Activated CD8-positive, alpha-beta T cell treated with anti-CD3 and anti-CD28 coated beads for 36 hours (primary cell): Measurements from ENCODE around the gene TTC39B. TPM values are rescaled to one million over a fixed set of nuclear protein-coding genes. Genes with fewer than 3 reads are reported as not detected.

Experiments
- ATAC-seq: fragments of 200-7000 bp; cut with Tn5 transposase; one replicate; pipeline ENCODE4 v1.10.0; 2021; ENCODE audit warnings: mild to moderate bottlenecking, moderate library complexity
- CTCF ChIA-PET: fragments of 350-600 bp; sonication (Branson Sonifier 250); formaldehyde crosslinking; loops from one replicate; lab custom pipeline; 2021; ENCODE audit warnings: antibody characterized with exemption; lab: Charles Lee
- POLR2A ChIA-PET: fragments of 350-600 bp; sonication (Branson Sonifier 250); formaldehyde crosslinking; loops from one replicate; lab custom pipeline; 2021; ENCODE audit warnings: antibody characterized with exemption; lab: Charles Lee
- DNase-seq: peaks from one replicate; pipeline ENCODE4 v3.0.0-alpha.2; 2020
- H3K27ac Mint-ChIP-seq: one replicate; pipeline ENCODE4 v1.8.0; 2021; ENCODE audit warnings: mild to moderate bottlenecking, mixed read lengths
- H3K27me3 Mint-ChIP-seq: one replicate; pipeline ENCODE4 v1.8.0; 2021; ENCODE audit warnings: mixed read lengths
- H3K36me3 Mint-ChIP-seq: one replicate; pipeline ENCODE4 v1.8.0; 2021; ENCODE audit warnings: low read depth, mixed read lengths
- H3K4me1 Mint-ChIP-seq: one replicate; pipeline ENCODE4 v1.8.0; 2021; ENCODE audit warnings: low read depth, mixed read lengths
- H3K4me3 Mint-ChIP-seq: one replicate; pipeline ENCODE4 v1.8.0; 2021; ENCODE audit warnings: mild to moderate bottlenecking, moderate library complexity, mixed read lengths
- H3K9me3 Mint-ChIP-seq: one replicate; pipeline ENCODE4 v1.8.0; 2021; ENCODE audit warnings: mixed read lengths
- intact Hi-C: fragments of 100-400 bp; cut with micrococcal nuclease; formaldehyde crosslinking; loops from one replicate; pipeline ENCODE4 v1.10.0; 2022
- total RNA-seq, 2 experiments: library from RNA; stranded (reverse); gene quantifications; one replicate each; pipeline ENCODE4 v1.2.3, GENCODE V29; 2021
- TF ChIP-seq, protein P1 (sequence below): fragments of 200-600 bp; IDR thresholded peaks from one replicate; pipeline ENCODE4 v1.8.0; 2022; ENCODE audit warnings: antibody characterized with exemption, mild to moderate bottlenecking

The TTC39B gene
- total RNA-seq, 2 experiments from 2014 or later = 17.8 to 18.5 TPM

DNA sequence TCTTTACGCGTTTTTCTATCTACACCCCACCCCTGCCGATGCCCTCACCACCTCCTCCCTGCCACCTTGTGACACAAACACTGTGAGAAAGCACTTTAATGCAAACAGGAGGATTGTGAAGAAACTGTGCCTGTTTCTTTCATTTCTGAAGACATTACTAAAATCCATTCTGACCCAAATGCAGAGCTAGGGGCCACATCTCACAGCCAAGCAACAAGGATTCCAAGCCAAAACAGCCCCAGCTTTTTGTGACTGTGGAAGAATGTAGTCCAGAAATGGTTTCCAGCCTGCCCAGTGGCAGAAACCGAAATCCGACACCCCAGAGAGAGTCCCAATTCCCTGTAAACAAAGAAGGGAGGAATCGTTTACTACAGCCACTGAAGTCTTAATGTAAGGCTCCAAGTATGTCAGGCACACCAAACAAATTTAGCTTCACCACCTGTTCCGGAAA, 190.9 kb downstream of the TTC39B start:
- no peaks in the 10 kb centered on the region for H3K27me3 Mint-ChIP-seq
- H3K9me3 Mint-ChIP-seq = no peaks in the 10 kb centered on the region
- H3K27ac Mint-ChIP-seq = no peak overlapping the region
- TF ChIP-seq, protein P1, sequence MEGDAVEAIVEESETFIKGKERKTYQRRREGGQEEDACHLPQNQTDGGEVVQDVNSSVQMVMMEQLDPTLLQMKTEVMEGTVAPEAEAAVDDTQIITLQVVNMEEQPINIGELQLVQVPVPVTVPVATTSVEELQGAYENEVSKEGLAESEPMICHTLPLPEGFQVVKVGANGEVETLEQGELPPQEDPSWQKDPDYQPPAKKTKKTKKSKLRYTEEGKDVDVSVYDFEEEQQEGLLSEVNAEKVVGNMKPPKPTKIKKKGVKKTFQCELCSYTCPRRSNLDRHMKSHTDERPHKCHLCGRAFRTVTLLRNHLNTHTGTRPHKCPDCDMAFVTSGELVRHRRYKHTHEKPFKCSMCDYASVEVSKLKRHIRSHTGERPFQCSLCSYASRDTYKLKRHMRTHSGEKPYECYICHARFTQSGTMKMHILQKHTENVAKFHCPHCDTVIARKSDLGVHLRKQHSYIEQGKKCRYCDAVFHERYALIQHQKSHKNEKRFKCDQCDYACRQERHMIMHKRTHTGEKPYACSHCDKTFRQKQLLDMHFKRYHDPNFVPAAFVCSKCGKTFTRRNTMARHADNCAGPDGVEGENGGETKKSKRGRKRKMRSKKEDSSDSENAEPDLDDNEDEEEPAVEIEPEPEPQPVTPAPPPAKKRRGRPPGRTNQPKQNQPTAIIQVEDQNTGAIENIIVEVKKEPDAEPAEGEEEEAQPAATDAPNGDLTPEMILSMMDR = no peak
- ATAC-seq (no peak), DNase-seq (no peak)
- H3K36me3 Mint-ChIP-seq = no peaks in the 10 kb centered on the region
- CTCF ChIA-PET = interaction anchor here (1.0 to 1.4 kb wide), 2 partner anchors 19 to 27 kb away, joined by 4 to 5 read pairs; no protein-coding TSS in a partner anchor
- peaks cover under 1% of the 10 kb centered on the region for H3K4me1 Mint-ChIP-seq
- H3K4me3 Mint-ChIP-seq = no peak overlapping the region
- intact Hi-C loops = no loop called here
- POLR2A ChIA-PET = interaction anchor here (0.6 kb wide), 1 partner anchor 421 kb away, joined by 3 read pairs; no protein-coding TSS in a partner anchor

DNA sequence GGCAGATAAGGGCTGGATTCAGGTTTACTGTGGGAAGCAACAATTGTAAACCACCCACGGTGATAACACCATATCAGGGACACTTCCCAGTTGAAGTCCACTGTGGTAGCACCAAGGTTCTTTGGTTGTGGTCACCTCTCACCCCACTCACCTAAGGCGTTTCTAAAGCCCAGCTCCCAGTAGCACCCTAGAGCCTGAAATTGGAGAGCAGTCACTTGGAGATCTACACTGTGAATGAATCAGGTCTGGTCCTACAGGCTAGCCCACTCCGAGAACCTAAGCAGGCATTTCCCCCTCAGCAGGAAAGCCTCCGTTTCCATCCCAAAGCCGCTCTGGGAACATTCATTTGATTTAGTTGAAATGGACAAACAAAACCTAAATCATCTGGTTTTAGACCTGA, 191.3 kb downstream of the TTC39B start:
- no peak for DNase-seq
- Mint-ChIP-seq H3K9me3 (no peaks in the 10 kb centered on the region), H3K36me3 (no peaks in the 10 kb centered on the region), H3K27me3 (no peaks in the 10 kb centered on the region), H3K4me1 (no peaks in the 10 kb centered on the region), H3K27ac (no peak overlapping the region), H3K4me3 (no peak overlapping the region)
- CTCF ChIA-PET = interaction anchor here (1.0 to 1.4 kb wide), 2 partner anchors 19 to 28 kb away, joined by 4 to 5 read pairs; no protein-coding TSS in a partner anchor
- ATAC-seq = no peak
- intact Hi-C loops = no loop called here
- TF ChIP-seq, protein P1 = no peak
- POLR2A ChIA-PET = no interaction called here

DNA sequence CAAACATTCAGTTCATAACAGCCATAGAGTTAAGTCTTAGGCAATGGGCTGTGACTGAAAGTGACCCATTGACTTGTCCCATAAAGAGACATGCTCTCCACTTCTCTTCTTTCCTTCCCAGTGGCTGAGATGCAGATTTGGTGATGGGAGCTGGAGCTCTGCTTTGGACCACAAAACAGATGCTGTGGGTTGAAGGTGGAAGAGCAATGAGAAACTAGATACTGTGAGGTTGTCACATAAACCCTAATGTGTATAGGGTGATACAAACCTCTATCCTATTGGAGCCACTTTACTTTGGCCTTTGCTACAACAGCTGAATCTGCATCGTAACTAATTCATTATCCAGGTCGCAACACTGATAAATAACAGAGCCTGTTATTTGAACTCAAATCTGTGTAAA, 192.0 kb downstream of the TTC39B start:
- ChIA-PET CTCF (interaction anchor here (1.0 to 2.3 kb wide), 5 partner anchors 10 to 29 kb away, joined by 3 to 10 read pairs (median 4); no protein-coding TSS in a partner anchor), POLR2A (no interaction called here)
- intact Hi-C loops = no loop called here
- no peak overlapping the region for H3K4me3 Mint-ChIP-seq
- no peaks in the 10 kb centered on the region for H3K36me3 Mint-ChIP-seq
- no peaks in the 10 kb centered on the region for H3K27me3 Mint-ChIP-seq
- H3K9me3 Mint-ChIP-seq = no peaks in the 10 kb centered on the region
- TF ChIP-seq, protein P1 = no peak
- no peak overlapping the region for H3K27ac Mint-ChIP-seq
- no peak for ATAC-seq
- no peaks in the 10 kb centered on the region for H3K4me1 Mint-ChIP-seq
- no peak for DNase-seq

Other genes starting within 250 kb of the TTC39B start
- 10 to 100 TPM; 30.3 to 32.1 TPM for gene SNAPC3, start 115.7 kb upstream of the TTC39B start, total RNA-seq
- 100 to 1,000 TPM; 123 to 132 TPM for gene PSIP1, start 203.8 kb upstream of the TTC39B start, total RNA-seq
- gene CCDC171, start 245.8 kb upstream of the TTC39B start, total RNA-seq = 1 to 10 TPM; 2.1 to 2.3 TPM